GM20431 (cell line): ENCODE measurements around the gene OOSP3.
"Not testable (repeated sequence)": the region's sequence is repeated elsewhere in the genome, so short reads cannot be mapped to it uniquely, and the experiment has no call there.

Source experiments
- in situ Hi-C: fragments of 300-500 bp; cut with MseI, MboI; formaldehyde crosslinking; loops from one replicate; pipeline ENCODE4 v1.15.0; 2020; ENCODE audit warnings: low sequenced_read_pairs; ENCODE audit not compliant: unreplicated experiment

OOSP3 gene, protein sequence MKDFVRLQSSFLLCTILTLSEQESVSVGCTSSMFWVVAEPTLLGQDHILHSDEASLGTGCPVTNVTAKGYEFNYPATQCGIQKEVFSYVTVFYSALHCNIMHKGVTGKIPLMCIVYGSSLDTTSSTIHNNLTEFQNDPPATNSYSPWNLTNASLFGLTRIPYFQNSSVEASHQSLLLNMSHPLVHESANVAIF

DNA sequence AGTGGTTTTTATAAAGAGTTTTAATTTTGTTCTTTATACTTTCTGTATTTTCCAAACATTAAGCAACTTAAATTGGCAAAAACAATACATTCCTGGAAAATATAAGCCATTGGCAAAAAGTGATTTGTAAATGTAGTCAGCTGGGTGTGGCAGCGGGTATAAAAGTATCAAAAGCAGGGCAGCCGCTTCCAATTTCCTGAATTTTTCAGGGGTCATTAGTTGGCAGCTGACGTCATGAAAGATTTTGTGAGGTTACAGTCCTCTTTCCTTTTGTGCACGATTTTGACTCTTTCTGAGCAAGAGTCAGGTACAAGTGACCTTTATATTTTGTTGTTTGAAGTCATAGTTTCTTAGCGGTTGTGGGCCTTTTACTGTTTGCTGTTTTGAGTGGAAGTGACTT is at the start of gene OOSP3:
Gene OOSP3, plus strand, starts transcription at position 208 of the 400 bp plus-strand sequence. Its CDS starts 27 bp downstream, at position 235.
- in situ Hi-C loops = no loop called here

DNA sequence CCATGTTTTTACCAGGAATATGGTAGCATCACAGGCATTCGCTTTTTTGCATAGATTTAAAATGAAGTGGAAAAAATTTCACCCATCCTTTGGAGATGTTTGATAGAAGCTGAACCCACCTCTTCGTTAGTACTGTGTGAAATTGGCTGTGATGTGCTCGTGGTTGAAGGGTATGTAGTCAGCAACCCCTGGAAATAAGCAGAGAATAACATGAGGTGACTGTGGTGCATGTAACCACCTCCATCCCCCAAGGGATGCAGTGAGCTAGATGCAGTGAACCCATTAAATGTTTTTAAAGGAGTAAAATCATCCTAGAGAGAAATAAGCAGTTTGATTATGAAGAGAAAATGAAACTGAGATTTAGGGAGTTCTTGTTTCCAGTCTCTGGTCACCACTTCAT is 49.2 kb upstream of the OOSP3 start:
- in situ Hi-C loops = no loop called here

DNA sequence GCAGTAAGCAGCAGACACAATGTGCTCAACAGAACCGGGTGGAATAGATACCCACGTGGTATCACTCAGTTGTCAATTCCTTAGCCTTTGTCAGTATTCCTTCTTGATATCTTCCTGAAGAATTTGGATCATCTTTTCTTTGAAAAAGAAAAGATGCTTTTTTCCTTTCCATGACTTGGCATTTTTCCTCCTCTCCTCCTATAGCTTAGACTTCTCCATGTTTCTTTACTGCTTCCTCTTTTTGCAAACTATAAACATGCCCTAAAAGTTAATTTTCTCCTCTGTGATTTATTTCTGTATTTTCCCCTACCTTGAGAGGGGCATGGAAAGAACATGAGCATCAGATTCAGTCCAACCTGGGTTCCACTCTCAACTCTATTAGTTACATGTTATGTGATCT is 45.0 kb upstream of the OOSP3 start:
- in situ Hi-C loops = no loop called here

DNA sequence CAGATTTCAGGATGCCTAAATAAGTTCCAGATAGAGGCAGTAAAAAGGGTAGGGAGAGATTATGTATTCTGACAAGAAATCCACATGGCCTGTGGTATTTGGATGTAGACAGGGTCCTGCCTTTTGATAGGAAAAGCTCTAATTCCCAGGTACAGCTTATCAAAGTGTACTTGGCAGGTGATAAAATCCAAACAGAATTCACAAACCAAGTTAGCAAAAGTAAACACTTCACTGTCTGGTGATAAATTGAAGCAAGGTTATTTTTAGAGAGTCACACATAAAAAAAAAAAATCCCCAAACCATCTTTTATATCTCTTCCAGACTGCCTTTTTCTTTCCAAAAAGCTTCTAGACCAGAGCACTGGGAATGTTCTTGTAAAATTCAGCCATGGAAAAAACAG is 39.0 kb upstream of the OOSP3 start:
- in situ Hi-C loops = loop anchor here (10.0 kb wide), 1 partner anchor 55 kb away; no protein-coding TSS in a partner anchor

DNA sequence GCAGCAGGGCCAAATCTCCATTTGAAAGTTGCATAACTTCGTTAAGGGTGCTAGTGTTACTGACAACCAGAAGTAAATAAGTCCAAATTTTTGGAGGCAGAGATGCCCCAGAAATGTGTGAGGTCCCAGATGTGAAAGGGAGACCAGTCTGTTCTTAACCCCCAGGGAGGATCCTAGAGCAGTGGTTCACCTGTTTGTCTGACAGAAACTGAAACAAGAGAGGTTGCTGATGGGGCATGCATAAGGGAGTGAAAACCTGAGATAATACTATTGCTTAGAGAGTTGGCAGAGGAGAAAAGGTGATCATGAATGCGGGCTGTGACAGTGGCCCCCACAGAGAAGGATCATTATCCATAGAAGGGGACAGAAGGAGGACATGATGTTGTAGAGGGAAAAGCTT is 37.1 kb upstream of the OOSP3 start:
- in situ Hi-C loops = loop anchor here (10.0 kb wide), 1 partner anchor 57 kb away; no protein-coding TSS in a partner anchor

DNA sequence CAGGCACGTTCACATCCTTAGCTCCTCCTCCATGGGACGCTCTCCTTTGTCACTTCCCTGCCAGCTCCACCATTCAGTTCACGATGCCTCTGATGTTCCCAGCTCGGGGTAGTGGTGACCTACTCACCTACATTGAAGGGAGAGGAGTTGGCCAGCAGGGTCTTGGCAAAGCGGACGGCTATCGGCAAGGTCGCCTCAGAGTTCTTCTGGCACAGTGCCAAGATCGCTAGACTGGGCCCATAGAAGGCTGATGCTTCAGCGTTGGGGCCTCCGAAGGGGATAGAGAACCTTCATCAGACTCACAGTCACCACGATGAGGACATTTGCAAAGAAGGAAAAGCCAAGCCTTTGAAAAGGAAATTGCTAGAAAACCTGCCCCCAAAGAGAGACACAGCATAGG is 36.3 kb upstream of the OOSP3 start:
- in situ Hi-C loops = loop anchor here (10.0 kb wide), 1 partner anchor 58 kb away; no protein-coding TSS in a partner anchor

DNA sequence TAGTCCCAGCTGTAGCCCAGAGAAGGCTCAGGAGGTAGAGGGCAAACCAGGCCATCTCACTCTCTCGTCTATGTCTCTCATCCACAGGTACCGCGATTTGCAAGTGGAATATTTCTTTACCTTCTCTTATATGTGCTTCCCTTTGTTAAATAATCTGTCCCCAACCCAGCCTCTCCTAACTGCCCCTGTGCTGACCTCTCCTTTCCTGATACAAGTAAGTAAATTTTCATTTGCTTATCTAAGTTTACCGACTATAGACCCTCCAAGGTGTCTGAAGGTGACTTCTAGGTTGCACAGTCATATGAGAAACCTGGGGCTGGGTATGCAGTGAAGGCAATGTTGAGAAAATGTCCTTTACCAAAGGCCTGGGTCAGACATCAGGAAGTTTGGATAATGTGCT is 33.2 kb upstream of the OOSP3 start, which contains the start of gene CBLIF:
Gene CBLIF, minus strand, starts transcription at position 101 of the 400 bp plus-strand sequence. Its CDS starts 46 bp downstream, at position 55.
- in situ Hi-C loops = loop anchor here (10.0 kb wide), 1 partner anchor 61 kb away; no protein-coding TSS in a partner anchor

DNA sequence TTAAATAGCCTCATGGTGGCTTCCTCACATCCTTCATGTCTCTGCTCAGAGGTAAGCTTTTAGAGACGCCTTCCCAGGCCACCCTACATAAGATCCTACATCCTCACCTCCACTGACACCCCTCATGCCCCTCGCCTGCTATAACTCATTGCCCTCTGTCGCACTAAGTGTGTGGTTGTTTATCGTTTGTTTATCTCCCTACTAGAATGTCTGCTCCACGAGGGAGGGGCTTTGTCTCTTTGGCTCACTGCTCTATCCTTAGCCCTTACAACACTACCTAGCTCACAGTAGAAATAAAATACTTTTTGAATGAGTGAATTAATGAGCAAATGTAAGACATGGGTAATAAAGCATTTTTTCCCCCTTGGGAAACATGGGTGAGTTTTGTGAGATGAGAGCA is 32.0 kb upstream of the OOSP3 start:
- in situ Hi-C loops = loop anchor here (10.0 kb wide), 1 partner anchor 62 kb away; no protein-coding TSS in a partner anchor

DNA sequence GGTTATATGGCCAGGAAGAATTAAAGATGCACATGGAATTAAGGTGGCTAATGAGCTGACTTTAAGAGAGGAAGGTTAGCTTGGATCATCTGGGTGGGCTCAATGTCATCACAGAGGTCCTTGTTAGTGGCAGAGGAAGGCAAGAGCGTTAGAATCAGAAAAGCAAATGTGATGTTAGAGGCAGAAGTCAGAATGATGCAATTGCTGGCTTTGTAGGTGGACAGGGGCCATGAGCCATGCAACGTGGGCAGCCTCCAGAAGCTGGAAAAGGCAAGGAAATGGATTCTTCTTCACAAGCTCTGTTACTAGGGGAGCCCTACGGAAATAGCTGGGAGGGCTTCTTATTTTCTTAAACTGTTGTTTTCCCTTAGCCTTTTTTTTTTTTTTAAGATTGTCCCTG is 31.0 kb upstream of the OOSP3 start:
- in situ Hi-C loops = loop anchor here (10.0 kb wide), 1 partner anchor 63 kb away; no protein-coding TSS in a partner anchor

DNA sequence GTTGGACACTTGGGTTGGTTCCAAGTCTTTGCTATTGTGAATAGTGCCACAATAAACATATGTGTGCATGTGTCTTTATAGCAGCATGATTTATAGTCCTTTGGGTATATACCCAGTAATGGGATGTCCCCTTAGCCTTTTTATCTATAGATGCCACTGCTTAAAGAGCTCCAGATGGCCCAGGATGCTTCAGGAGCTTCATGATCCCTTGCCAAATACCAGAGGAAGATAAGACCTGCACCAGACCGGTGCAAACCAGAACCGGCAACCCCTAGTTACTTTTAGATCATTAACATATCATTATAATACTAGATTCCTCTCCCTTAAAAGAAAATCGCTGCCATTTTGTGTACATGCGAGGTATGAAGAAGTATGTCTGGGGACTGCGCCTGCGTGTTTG is 30.1 kb upstream of the OOSP3 start:
- in situ Hi-C loops = loop anchor here (10.0 kb wide), 1 partner anchor 64 kb away; no protein-coding TSS in a partner anchor

DNA sequence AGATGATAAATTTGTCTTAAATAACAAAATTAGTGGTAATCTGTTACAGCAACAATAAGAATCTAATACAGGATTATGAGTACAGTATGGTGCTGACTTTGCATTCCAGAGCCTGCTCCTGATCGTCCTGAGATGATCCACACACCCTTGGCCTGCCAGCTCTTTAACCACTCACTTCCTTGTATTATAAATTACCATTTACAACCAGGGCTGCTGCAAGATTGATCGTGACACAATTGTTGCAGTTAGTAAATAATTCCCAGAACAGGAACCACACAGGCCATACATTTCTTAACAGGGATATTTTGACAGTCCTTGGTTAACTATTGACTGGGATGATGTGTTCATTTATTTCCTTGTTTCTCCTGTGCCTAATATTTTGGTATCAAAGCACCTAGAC is 29.5 kb upstream of the OOSP3 start:
- in situ Hi-C loops = loop anchor here (10.0 kb wide), 1 partner anchor 64 kb away; no protein-coding TSS in a partner anchor

DNA sequence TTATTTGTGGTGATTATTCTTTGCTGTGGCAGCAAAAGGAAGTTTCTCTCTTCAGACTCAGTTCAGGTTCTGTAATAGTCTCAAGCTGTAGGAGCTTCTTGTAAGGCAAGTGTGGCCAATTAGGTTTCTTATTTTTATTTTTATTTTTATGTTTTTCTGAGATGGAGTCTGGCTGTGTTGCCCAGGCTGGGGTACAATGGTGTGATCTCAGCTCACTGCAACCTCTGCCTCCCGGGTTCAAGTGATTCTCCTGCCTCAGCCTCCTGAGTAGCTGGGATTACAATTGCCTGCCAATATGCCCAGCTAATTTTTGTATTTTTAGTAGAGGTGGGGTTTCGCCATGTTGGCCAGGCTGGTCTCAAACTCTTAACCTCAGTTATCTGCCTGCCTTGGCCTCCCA is 29.0 kb upstream of the OOSP3 start:
- in situ Hi-C loops = loop anchor here (10.0 kb wide), 1 partner anchor 65 kb away; no protein-coding TSS in a partner anchor

DNA sequence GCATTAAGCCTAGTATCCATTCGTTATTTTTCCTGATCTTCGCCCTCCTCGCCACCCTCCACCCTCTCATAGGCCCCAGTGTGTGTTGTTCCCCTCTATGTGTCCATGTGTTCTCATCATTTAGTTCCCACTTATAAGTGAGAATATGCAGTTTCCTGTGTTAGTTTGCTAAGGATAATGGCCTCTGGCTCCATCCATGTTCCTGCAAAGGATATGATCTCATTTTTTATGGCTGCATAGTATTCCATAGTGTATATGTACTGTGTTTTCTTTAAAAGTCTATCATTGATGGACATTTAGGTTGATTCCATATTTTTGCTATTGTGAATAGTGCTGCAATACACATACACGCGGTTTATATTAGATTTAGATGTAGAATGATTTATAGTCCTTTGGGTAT is 27.2 kb upstream of the OOSP3 start:
- in situ Hi-C loops = not testable (repeated sequence)

DNA sequence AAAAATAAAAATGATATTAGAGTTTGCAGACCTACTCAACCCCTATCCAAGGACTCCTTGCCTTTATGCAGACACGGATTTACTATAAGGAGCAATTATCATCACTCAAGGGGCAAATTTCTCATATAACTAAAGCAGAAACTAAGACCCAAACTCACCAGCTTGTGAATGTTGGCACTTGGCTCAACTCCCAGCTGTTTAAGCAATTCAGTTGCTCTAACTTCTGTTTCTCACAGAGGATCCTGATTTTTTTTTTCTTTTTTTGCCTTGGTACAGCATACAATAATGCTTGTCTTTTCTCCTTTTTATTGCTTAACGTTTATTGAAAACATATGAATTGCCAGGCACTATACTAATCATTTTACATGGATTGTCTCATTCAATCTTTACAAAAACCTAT is 23.7 kb upstream of the OOSP3 start:
- in situ Hi-C loops = no loop called here

DNA sequence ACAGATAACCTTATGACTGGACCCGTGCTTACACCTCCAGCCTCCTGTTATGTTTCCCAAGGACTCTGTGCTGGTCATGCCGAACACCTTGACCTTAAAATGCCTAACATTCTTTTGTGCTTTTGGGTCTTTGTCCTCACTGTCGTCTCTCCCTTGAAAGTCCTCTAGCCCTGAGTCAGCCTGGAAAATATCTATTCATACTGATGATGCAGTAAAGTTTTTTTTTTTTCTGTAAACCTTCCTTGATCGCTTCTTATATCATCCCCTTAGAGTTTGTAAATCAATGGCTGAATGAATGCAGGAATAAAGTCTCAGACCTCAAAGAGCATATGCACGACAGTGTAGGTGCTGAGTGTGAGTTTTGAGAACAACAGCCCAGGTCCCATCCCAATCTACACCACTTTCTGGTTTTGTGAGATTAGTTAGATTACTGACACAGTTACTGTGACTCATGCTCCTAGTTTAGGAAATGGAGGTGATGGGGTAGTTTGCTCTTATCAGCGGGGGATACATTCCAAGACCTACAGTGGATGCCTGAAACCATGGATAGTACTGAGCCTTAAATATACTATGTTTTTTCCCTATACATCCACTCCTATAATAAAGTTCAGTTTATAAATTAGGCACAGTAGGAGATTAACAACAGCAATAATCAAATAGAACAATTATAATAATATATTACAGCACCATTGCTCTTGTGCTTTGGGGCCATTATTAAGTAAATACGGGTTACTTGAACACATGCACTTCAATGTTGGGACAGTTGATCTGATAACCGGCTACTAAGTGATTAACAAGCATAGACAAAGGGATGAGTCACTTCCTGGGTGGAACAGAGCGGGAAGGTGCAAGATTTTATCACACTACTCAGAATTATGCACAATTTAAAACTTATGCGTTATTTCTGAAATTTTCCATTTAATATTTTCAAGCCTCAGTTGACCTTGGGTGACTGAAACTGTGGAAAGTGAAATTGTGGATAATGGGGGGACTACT is 20.8 kb upstream of the OOSP3 start:
- in situ Hi-C loops = no loop called here

DNA sequence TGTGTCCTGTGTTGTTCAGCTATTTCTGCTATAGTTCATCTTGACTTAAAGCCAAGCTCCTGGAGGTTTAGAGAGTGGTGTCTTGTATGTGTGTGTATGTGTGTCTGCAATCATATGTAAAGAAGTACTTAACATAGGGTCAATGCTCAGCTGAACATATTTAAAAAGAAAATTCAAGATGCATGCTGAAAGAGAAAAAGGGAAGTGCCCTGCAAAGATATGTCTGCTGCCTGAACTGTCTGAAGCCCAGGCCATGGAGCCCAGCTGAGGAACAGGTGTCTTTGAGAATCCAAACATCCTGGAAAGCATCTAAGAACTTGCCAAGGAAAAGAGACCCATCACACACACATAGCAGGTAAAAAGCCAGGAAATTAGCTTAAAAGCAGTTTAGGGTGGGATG is 18.9 kb upstream of the OOSP3 start:
- in situ Hi-C loops = no loop called here

DNA sequence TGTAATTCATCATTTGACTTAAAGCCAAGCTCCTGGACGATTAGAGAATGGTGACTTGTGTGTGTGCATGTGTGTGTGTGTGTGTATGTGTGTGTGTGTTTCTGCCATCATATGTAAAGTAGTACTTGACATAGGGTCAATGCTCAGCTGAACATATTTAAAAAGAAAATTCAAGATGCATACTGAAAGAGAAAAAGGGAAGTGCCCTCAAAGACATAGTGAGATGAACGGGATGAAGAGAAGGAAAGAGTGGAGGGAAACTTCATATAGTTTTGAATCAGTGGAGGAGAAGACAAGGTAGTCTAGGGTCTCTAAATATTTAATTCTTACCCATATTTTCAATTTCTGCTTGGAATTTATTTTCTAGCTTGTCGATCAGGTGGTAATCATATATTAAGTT is 16.3 kb upstream of the OOSP3 start:
- in situ Hi-C loops = no loop called here

DNA sequence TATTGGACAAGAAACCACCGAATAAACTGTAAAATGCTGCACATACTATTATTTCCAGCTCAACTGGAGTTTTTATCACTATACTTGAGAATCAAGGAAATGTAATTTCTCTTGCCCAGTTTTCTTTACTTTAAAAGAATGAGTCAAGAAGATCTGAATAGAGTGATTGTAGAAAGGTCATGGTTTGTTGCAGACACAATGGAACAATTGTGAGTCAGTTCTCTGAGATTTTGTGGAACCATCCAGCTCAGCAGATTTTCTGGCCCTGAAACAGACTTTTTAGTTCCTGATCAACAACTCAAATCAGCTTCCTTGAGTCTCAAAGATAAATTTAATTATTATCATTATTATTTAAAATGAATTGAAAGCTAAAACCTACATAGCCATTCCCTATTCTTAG is 13.6 kb upstream of the OOSP3 start:
- in situ Hi-C loops = no loop called here

DNA sequence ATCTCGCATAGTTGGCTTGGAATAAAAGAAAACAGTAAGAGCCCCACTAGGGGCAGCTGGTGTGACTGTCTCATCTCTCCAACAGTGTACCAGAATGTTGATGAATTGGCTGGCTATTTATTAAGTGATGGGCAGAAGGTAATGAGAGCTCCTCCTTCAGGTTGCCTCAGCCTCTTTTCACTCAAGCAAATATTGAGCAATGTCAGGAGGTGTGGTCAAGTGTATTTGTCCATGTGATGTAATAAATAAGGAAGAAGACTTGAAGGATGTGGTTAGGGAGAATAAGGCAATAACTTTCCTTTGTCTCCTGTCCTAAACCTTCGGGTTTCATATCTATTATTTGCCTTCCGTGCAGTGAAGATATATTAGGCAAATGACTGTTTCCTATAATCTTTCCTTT is 12.2 kb upstream of the OOSP3 start, which contains the start of gene TCN1:
Gene TCN1, minus strand, starts transcription at position 91 of the 400 bp plus-strand sequence. Its CDS starts 17 bp downstream, at position 74.
- in situ Hi-C loops = no loop called here

DNA sequence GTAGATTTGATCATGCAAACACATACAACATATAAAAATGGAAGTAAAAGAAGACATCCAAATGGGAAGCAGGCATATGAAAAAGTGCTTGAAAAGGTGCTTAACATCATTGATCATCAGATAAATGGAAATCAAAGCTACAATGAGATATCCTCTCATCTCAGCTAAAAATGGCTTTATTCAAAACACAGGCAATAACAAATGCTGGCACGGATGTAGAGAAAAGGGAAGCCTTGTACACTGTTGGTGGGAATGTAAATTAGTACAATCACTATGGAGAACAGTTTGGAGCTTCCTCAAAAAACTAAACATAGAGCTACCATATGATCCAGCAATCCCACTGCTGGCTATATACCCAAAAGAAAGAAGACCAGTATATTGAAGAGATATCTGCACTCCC is 11.7 kb upstream of the OOSP3 start:
- in situ Hi-C loops = no loop called here
